Limb (tissue), 2 donors: ENCODE measurements around the gene SPEM3.

Experiments
- DNase-seq, 2 donors: peaks; one replicate each; pipeline ENCODE4 v3.0.0-alpha.2; 2016; ENCODE audit errors: extremely low spot score in 2 of 2

SPEM3 gene

GRCh38 chr17:7421186-7421585, 7.5 kb upstream of the SPEM3 start:
- no peak for DNase-seq

GRCh38 chr17:7423679-7424078, 5.0 kb upstream of the SPEM3 start:
- DNase-seq = no peak

DNA sequence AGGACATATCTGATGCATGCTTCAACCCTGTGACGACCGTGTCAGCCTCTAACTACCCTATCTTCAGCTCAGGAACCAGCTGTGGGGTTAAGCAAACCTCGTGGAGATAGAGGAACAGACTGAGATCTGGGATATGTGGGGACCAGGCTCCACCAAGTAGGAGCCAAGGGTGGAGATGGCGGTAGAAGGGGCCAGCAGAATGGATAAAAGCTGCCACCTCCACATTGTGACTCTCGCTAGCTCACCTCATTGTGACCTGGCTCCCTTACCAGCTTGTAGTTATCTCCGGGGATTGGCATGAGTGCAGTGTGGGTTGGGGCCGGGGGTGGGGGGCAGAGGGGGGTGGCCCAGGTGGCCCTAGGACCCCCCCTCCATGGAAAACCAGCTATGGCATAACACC, 3.3 kb upstream of the SPEM3 start, which contains the start of gene SPEM2:
TSS of gene SPEM2 (plus strand) at position 301 of the 400 bp plus-strand sequence. CDS start at position 374, 73 bp downstream.
- DNase-seq = no peak

DNA sequence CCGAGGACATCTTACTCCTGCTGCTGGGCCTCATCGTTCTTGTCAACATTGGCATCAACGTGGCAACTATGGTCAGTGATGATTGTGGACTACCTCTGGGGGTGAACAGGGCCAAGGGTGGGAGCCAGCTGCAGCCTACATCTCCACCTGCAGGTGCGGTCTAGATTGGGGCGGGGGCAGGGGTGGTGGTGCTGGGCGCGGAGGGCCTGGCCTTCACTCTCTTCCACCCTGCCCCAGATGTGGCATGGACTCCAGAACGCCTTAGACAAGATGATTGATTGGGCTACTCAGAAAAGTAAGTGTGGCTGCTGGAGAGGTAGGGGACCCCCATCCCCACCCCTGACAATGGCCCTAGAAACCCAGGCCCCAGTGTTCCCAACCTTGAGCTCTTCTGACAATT, 2.9 kb upstream of the SPEM3 start:
- DNase-seq = no peak

GRCh38 chr17:7426203-7426863, 2.3 kb upstream of the SPEM3 start:
- DNase-seq = no peak

- no peak for DNase-seq
Measured at GRCh38 chr17:7426896-7427489, 1.7 kb upstream of the SPEM3 start.

DNA sequence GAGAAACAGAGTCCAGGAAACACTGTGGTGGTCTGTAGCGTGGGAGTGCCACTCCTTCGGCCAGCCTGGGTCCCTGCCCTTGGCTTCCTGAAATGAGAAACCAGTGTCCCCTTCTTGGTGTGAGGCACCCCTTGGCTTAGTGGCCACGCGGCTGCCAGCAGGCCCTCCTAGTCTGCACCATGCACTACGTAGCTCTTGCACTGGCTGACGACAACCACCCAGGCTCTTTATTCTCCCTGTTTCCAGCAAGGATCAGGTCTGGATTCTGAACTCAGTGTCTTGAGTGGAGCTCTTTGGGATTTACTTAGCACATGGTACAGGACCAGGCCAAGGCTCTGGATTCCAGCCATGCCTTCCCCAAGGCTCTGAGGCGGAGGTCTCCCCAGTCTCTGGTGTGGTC, 1.1 kb upstream of the SPEM3 start:
- no peak for DNase-seq

- no peak for DNase-seq
Measured at GRCh38 chr17:7429722-7430121, 1.1 kb downstream of the SPEM3 start.

GRCh38 chr17:7431231-7431630, 2.6 kb downstream of the SPEM3 start:
- DNase-seq = no peak

- no peak for DNase-seq
Measured at GRCh38 chr17:7432296-7432695, 3.6 kb downstream of the SPEM3 start.

DNA sequence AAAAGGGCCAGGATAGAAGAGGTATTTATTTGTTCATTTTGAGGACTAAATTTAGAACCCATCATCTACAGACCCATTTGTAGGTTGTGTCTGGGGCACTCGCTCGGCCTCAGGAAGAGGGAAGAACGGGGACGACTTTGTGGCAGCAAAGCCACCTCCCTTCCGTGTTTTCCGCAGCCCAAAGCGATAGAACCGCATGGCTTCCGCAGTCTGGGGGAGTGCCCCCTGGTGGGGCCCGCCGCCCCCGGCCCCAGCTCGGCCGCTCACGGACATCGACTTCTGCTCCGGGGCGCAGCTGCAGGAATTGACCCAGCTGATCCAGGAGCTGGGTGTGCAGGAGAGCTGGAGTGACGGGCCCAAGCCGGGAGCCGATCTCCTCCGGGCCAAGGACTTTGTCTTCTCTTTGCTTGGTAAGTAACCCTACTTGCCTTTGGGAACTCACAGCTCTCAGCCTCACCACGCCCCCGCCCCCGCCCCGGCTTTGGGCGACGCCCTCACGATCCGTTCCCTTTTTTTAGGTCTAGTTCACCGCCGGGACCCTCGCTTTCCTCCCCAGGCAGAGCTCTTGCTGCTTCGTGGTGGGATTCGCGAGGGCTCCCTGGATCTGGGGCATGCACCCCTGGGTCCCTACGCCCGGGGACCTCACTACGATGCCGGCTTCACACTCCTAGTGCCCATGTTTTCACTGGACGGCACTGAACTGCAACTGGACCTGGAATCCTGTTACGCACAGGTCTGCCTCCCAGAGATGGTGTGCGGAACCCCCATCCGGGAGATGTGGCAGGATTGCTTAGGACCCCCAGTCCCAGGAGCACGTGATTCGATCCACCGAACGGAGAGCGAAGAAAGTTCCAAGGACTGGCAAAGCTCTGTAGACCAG, 7.3 kb downstream of the SPEM3 start:
- peak in 1 of 2 donors; percentile 69 for DNase-seq

DNA sequence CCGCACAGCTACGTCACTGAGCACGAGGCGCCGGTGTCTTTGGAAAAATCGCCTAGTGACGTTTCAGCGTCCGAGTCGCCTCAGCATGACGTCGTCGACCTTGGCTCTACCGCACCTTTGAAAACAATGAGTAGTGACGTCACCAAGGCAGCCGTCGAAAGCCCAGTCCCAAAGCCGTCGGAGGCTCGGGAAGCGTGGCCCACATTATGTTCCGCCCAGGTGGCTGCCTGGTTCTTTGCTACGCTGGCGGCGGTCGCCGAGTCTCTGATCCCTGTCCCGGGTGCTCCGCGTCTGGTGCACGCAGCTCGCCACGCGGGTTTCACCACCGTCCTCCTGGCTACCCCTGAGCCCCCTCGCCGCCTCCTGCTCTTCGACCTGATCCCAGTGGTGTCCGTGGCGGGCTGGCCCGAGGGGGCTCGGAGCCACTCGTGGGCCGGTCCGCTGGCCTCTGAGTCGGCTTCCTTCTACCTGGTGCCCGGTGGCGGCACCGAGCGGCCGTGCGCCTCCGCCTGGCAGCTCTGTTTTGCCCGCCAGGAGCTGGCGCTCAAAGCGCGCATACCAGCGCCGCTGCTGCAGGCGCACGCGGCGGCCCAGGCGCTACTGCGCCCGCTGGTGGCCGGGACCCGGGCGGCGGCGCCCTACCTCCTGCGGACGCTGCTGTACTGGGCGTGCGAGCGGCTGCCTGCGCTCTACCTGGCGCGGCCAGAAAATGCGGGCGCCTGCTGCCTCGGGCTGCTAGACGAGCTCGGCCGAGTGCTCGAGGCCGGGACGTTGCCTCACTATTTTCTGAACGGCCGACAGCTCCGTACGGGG, 8.1 kb downstream of the SPEM3 start:
- peak; percentile 69 to 85 for DNase-seq

DNA sequence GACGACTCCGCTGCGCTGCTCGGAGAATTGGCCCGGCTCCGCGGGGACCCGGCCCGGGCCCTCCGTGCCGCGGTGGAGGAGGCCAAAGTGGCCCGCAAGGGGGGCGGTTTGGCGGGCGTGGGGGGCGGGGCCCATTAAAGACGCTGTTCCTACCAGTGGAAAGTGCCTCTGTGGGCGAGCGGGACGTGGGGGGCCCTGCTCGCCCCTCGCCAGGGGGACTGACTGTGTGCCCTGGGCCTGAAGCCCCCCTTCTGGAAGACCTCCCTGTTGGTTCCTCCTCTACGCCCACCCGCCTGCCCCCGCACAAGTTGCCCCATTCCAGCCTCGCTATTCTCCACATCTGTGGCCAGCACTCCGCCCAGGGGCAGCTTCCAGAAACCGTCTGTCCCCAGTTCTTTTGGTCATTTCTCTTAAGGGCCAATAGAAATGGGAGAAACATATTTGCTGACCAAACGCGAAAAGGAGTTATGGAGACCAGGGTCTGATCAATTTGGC, 8.8 kb downstream of the SPEM3 start:
- DNase-seq = no peak

- peak in 1 of 2 donors; percentile 79 for DNase-seq
Measured at GRCh38 chr17:7437950-7438614, 9.4 kb downstream of the SPEM3 start.

- no peak for DNase-seq
Measured at GRCh38 chr17:7438656-7439460, 10.2 kb downstream of the SPEM3 start.

- DNase-seq = peak in 1 of 2 donors; percentile 51
Measured at GRCh38 chr17:7439462-7440112, 10.9 kb downstream of the SPEM3 start, which contains the start of gene FGF11. Gene FGF11, plus strand, starts transcription at chr17:7439512. Its CDS starts 109 bp downstream, at chr17:7439621.

- DNase-seq = peak in 1 of 2 donors; percentile 86
Measured at GRCh38 chr17:7440113-7440833, 11.6 kb downstream of the SPEM3 start.

DNA sequence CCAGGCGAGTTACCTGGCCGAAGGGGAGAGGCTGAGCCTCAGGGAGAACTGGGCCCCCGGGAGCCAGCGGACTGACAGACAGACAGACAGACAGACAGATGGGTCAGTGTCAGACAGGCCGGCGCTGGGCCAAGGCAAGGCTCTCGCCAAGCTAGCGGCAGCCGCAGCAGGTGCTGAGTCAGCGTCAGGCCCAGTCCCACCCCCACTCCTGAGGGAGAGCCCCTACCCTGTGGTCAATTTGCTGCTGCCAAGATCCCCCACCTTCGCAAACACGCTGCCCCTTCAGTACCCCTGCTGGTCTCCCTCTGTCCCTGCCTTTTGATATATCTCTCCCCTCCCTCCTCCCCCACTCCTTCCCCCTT, 12.2 kb downstream of the SPEM3 start:
- DNase-seq = peak in 1 of 2 donors; percentile 55

- no peak for DNase-seq
Measured at GRCh38 chr17:7441266-7441665, 12.6 kb downstream of the SPEM3 start.
